ENCODE data around the gene STRN.

GRCh38 chr2:36823862-36824261 lies 142.5 kb downstream of the STRN start:
- TF ChIP-seq CTCF (IDR thresholded peaks at IDR 0.05) = no peak
- no peak for TF ChIP-seq POLR2A (IDR thresholded peaks at IDR 0.05)

Data from breast epithelium (tissue), 3 donors.